B cell (primary cell): Measurements from ENCODE around the gene UNC93B1. TPM values are rescaled to one million over a fixed set of nuclear protein-coding genes. Genes with fewer than 3 reads are reported as not detected.

Experiments used
- ATAC-seq: fragments of 200-7000 bp; cut with Tn5 transposase; one replicate; pipeline ENCODE4 v1.10.0; 2021; ENCODE audit warnings: low read depth, mild to moderate bottlenecking, moderate number of reproducible peaks, moderate library complexity
- CTCF ChIA-PET: fragments of 350-600 bp; sonication (Branson Sonifier 250); formaldehyde crosslinking; loops from one replicate; lab custom pipeline; 2021; ENCODE audit warnings: antibody characterized with exemption, inconsistent platforms; lab: Charles Lee
- POLR2A ChIA-PET: fragments of 350-600 bp; sonication (Branson Sonifier 250); formaldehyde crosslinking; loops from one replicate; lab custom pipeline; 2021; ENCODE audit warnings: antibody characterized with exemption; lab: Charles Lee
- DNase-seq: peaks from one replicate; pipeline ENCODE4 v3.0.0; 2013
- H2AFZ ChIP-seq: 2 replicates; pipeline ENCODE4 v1.6.1; 2012; ENCODE audit warnings: mild to moderate bottlenecking, low read depth, low read length; ENCODE audit not compliant: insufficient read depth, poor library complexity, severe bottlenecking
- H3K27ac ChIP-seq, 2 donors: 1 replicate in 1 of 2; 2 replicates in 1 of 2; pipeline ENCODE4 v1.5.1; 2012 to 2013; ENCODE audit warnings: low read length in 2 of 2, mild to moderate bottlenecking in 2 of 2, moderate library complexity in 1 of 2
- H3K27me3 ChIP-seq, 4 experiments: fragments of 200-600 bp in 1 of 4; sonication (generic) in 1 of 4; replicated peaks in 1 of 4; 1 replicate in 2 of 4; 2 replicates in 2 of 4; pipeline versions ENCODE4 v1.6.1 to v1.7.0; 2013 to 2016; ENCODE audit warnings: low read length in 3 of 4, mild to moderate bottlenecking in 2 of 4, mixed read lengths in 1 of 4, moderate library complexity in 1 of 4; ENCODE audit not compliant: insufficient read depth in 4 of 4, control insufficient read depth in 3 of 4; ENCODE audit errors: control extremely low read depth in 1 of 4
- H3K36me3 ChIP-seq, 2 experiments: replicated peaks in 1 of 2; 1 replicate in 1 of 2; 2 replicates in 1 of 2; pipeline versions ENCODE4 v1.6.1 to v1.7.1; 2013; ENCODE audit warnings: low read length in 1 of 2; ENCODE audit not compliant: insufficient read depth in 2 of 2, control insufficient read depth in 1 of 2; ENCODE audit errors: control extremely low read depth in 1 of 2, extremely low read depth in 1 of 2
- H3K4me1 ChIP-seq, 2 donors: fragments of 200-600 bp in 1 of 2; sonication (generic) in 1 of 2; 1 replicate in 1 of 2; 2 replicates in 1 of 2; pipeline versions ENCODE4 v1.5.1 to v1.6.1; 2013 to 2017; ENCODE audit warnings: low read length in 2 of 2; ENCODE audit not compliant: control insufficient read depth in 2 of 2, insufficient read depth in 2 of 2
- H3K4me2 ChIP-seq: replicated peaks from 2 replicates; pipeline ENCODE3; 2012; ENCODE audit warnings: mild to moderate bottlenecking, low read depth, low read length; ENCODE audit not compliant: poor library complexity, severe bottlenecking
- H3K4me3 ChIP-seq, 5 experiments: fragments of 200-600 bp in 1 of 5; sonication (generic) in 1 of 5; 1 replicate in 3 of 5; 2 replicates in 2 of 5; pipeline versions ENCODE4 v1.5.1 to v1.7.0; 2011 to 2016; ENCODE audit warnings: low read length in 4 of 5, mild to moderate bottlenecking in 4 of 5, low read depth in 2 of 5, control low read depth in 1 of 5, moderate library complexity in 1 of 5; ENCODE audit not compliant: insufficient read depth in 1 of 5; ENCODE audit errors: control extremely low read depth in 1 of 5, extremely low read depth in 1 of 5
- H3K79me2 ChIP-seq: fragments of 200-600 bp; sonication (generic); one replicate; pipeline ENCODE4 v1.6.0; 2016; ENCODE audit warnings: low read length; ENCODE audit not compliant: control insufficient read depth, insufficient read depth
- H3K9ac ChIP-seq: fragments of 200-600 bp; sonication (generic); 2 replicates; pipeline ENCODE4 v1.6.1; 2017; ENCODE audit warnings: mild to moderate bottlenecking, low read length, moderate library complexity
- H3K9me3 ChIP-seq, 3 donors: one replicate each; pipeline versions ENCODE4 v1.6.1 to v1.7.1; 2013; ENCODE audit warnings: low read length in 2 of 3; ENCODE audit not compliant: control insufficient read depth in 2 of 3, insufficient read depth in 1 of 3; ENCODE audit errors: control extremely low read depth in 1 of 3
- H4K20me1 ChIP-seq: 2 replicates; pipeline ENCODE4 v1.6.0; 2012; ENCODE audit warnings: mild to moderate bottlenecking, low read length; ENCODE audit not compliant: insufficient read depth, control insufficient read depth, poor library complexity, severe bottlenecking
- H3K27ac Mint-ChIP-seq: one replicate; pipeline ENCODE4 v1.8.0; 2021; ENCODE audit warnings: mixed read lengths
- H3K27me3 Mint-ChIP-seq: one replicate; pipeline ENCODE4 v1.8.0; 2021; ENCODE audit warnings: mixed read lengths
- H3K4me1 Mint-ChIP-seq: one replicate; pipeline ENCODE4 v1.8.0; 2021; ENCODE audit warnings: mixed read lengths
- H3K4me3 Mint-ChIP-seq: one replicate; pipeline ENCODE4 v1.8.0; 2021; ENCODE audit warnings: mixed read lengths
- H3K9me3 Mint-ChIP-seq: one replicate; pipeline ENCODE4 v1.8.0; 2022; ENCODE audit warnings: mixed read lengths; ENCODE audit not compliant: insufficient read depth
- EZH2 ChIP-seq: IDR thresholded peaks from 2 replicates; pipeline ENCODE4 v1.6.1; 2012; ENCODE audit warnings: borderline replicate concordance, low read depth, mild to moderate bottlenecking, moderate library complexity, low read length; ENCODE audit not compliant: insufficient read depth, poor library complexity, severe bottlenecking
- WGBS: methylation state at CpG from one replicate; pipeline ENCODE4 v1.1.5; 2013; ENCODE audit warnings: missing lambda C conversion rate; ENCODE audit not compliant: insufficient coverage; 5-methylcytosine and 5-hydroxymethylcytosine counted together
- intact Hi-C: fragments of 100-400 bp; cut with micrococcal nuclease; formaldehyde crosslinking; loops from one replicate; pipeline ENCODE4 v1.10.0; 2022
- polyA plus RNA-seq: library from polyadenylated mRNA; depleted of rRNA; stranded (reverse); fragments of >200 nt; gene quantifications from 2 replicates; pipeline ENCODE4 v1.2.3, GENCODE V29; 2012
- total RNA-seq, 2 donors: library from RNA; stranded (reverse); fragments of 120-200 nt in 1 of 2; gene quantifications; 1 replicate in 1 of 2; 2 replicates in 1 of 2; pipeline versions ENCODE4 v1.2.3 to v1.2.4, GENCODE V29; 2013 to 2022
- TF ChIP-seq, protein P1 (sequence below): fragments of 200-600 bp; IDR thresholded peaks from one replicate; pipeline ENCODE4 v1.8.0; 2022; ENCODE audit warnings: antibody characterized with exemption, mild to moderate bottlenecking

UNC93B1 gene
- total and polyA plus RNA-seq, 2 donors (not counting 1 experiment from before 2014, with no cell fraction given): 114 to 308 TPM

- DNase-seq: no peak
- H3K9ac ChIP-seq: no peak overlapping the region
- H3K27me3 ChIP-seq: no peaks in the 10 kb centered on the region
- H3K9me3 ChIP-seq: no peaks in the 10 kb centered on the region
- TF ChIP-seq EZH2: no peak
- TF ChIP-seq, protein P1, sequence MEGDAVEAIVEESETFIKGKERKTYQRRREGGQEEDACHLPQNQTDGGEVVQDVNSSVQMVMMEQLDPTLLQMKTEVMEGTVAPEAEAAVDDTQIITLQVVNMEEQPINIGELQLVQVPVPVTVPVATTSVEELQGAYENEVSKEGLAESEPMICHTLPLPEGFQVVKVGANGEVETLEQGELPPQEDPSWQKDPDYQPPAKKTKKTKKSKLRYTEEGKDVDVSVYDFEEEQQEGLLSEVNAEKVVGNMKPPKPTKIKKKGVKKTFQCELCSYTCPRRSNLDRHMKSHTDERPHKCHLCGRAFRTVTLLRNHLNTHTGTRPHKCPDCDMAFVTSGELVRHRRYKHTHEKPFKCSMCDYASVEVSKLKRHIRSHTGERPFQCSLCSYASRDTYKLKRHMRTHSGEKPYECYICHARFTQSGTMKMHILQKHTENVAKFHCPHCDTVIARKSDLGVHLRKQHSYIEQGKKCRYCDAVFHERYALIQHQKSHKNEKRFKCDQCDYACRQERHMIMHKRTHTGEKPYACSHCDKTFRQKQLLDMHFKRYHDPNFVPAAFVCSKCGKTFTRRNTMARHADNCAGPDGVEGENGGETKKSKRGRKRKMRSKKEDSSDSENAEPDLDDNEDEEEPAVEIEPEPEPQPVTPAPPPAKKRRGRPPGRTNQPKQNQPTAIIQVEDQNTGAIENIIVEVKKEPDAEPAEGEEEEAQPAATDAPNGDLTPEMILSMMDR: no peak
- peaks cover 0 to 14% of the 10 kb centered on the region in 2 experiments for H3K36me3 ChIP-seq
- Mint-ChIP-seq H3K9me3 (no peaks in the 10 kb centered on the region), H3K27me3 (no peaks in the 10 kb centered on the region), H3K27ac (no peak overlapping the region), H3K4me3 (peak overlapping the region; percentile 100), H3K4me1 (peaks cover 21% of the 10 kb centered on the region)
- ChIA-PET POLR2A (no interaction called here), CTCF (interaction anchor here (0.6 to 1.7 kb wide), 4 partner anchors 10 to 180 kb away, joined by 3 to 6 read pairs (median 3); partner anchors contain the start of gene TCIRG1)
- intact Hi-C loops: no loop called here
- H3K27ac ChIP-seq: no peak overlapping the region
- ATAC-seq: no peak
- peaks cover 21% of the 10 kb centered on the region for H3K79me2 ChIP-seq
- peaks cover 12 to 20% of the 10 kb centered on the region in 2 donors for H3K4me1 ChIP-seq
- no peak overlapping the region for H3K4me3 ChIP-seq
- 96% methylated on average over 10 of the region's 12 CpGs for WGBS
- peaks cover 12% of the 10 kb centered on the region for H4K20me1 ChIP-seq
- peak overlapping the region; percentile 99 for H3K4me2 ChIP-seq
- no peak overlapping the region for H2AFZ ChIP-seq
Measured at GRCh38 chr11:68028802-68029545, 25.1 kb upstream of the UNC93B1 start.

- Mint-ChIP-seq H3K4me1 (peaks cover 21% of the 10 kb centered on the region), H3K27me3 (no peaks in the 10 kb centered on the region), H3K9me3 (no peaks in the 10 kb centered on the region), H3K4me3 (no peak overlapping the region), H3K27ac (no peak overlapping the region)
- Histone ChIP-seq H3K79me2 (peaks cover 19% of the 10 kb centered on the region), H3K4me1 (peaks cover 12 to 20% of the 10 kb centered on the region in 2 donors), H3K9me3 (no peaks in the 10 kb centered on the region), H4K20me1 (peaks cover 3% of the 10 kb centered on the region), H3K36me3 (peaks cover 0 to 5% of the 10 kb centered on the region in 2 experiments), H3K27me3 (no peaks in the 10 kb centered on the region), H2AFZ (no peak overlapping the region), H3K27ac (no peak overlapping the region), H3K9ac (no peak overlapping the region), H3K4me2 (no peak overlapping the region), H3K4me3 (no peak overlapping the region)
- intact Hi-C loops: no loop called here
- no peak for TF ChIP-seq EZH2
- TF ChIP-seq, protein P1: no peak
- 98% methylated on average over 21 of the region's 21 CpGs for WGBS
- ATAC-seq (no peak), DNase-seq (no peak)
- POLR2A ChIA-PET: no interaction called here
- CTCF ChIA-PET: interaction anchor here (0.8 to 1.7 kb wide), 2 partner anchors 21 to 181 kb away, joined by 3 to 6 read pairs; no protein-coding TSS in a partner anchor
Measured at GRCh38 chr11:68027667-68028066, 23.8 kb upstream of the UNC93B1 start.
